GM19025 (cell line): ENCODE measurements around the gene NRDE2.
"Not testable (repeated sequence)": the region's sequence is repeated elsewhere in the genome, so short reads cannot be mapped to it uniquely, and the experiment has no call there.

Source experiments
- ATAC-seq: cut with Tn5 transposase; IDR thresholded peaks from one replicate; pipeline ENCODE4 v1.9.1; 2021; ENCODE audit warnings: mild to moderate bottlenecking, low read depth, moderate library complexity; ENCODE audit not compliant: unreplicated experiment

NRDE2 gene

GRCh38 chr14:90275458-90275814, 56.3 kb downstream of the NRDE2 start:
- no peak for ATAC-seq

GRCh38 chr14:90274808-90275457, 56.8 kb downstream of the NRDE2 start:
- no peak for ATAC-seq

GRCh38 chr14:90274019-90274418, 57.7 kb downstream of the NRDE2 start:
- no peak for ATAC-seq

GRCh38 chr14:90273532-90273931, 58.2 kb downstream of the NRDE2 start:
- ATAC-seq = no peak

GRCh38 chr14:90272523-90272922, 59.2 kb downstream of the NRDE2 start:
- ATAC-seq = no peak

- no peak for ATAC-seq
These were observed 63.3 kb downstream of the NRDE2 start for GRCh38 chr14:90268420-90268819.

- ATAC-seq = no peak
These were observed 65.1 kb downstream of the NRDE2 start for GRCh38 chr14:90266441-90267154.

GRCh38 chr14:90263748-90264449, 67.8 kb downstream of the NRDE2 start:
- peak; percentile 81 for ATAC-seq

GRCh38 chr14:90256354-90257131, 75.2 kb downstream of the NRDE2 start, which contains the start of gene PSMC1:
TSS of gene PSMC1 (plus strand) at chr14:90256553. CDS start at chr14:90256598, 45 bp downstream.
- ATAC-seq = peak; percentile 95

- ATAC-seq = no peak
These were observed 75.9 kb downstream of the NRDE2 start for GRCh38 chr14:90255871-90256270.

GRCh38 chr14:90253826-90254225, 77.9 kb downstream of the NRDE2 start:
- ATAC-seq = no peak

- ATAC-seq = no peak
These were observed 83.1 kb downstream of the NRDE2 start for GRCh38 chr14:90248594-90248993.

- not testable (repeated sequence) for ATAC-seq
These were observed 84.3 kb downstream of the NRDE2 start for GRCh38 chr14:90247441-90247840.

GRCh38 chr14:90246936-90247335, 84.8 kb downstream of the NRDE2 start:
- no peak for ATAC-seq

- ATAC-seq = no peak
These were observed 89.3 kb downstream of the NRDE2 start for GRCh38 chr14:90242444-90242843.

GRCh38 chr14:90239139-90239538, 92.6 kb downstream of the NRDE2 start:
- ATAC-seq = no peak

- no peak for ATAC-seq
These were observed 96.4 kb downstream of the NRDE2 start for GRCh38 chr14:90235179-90235976.

- not testable (repeated sequence) for ATAC-seq
These were observed 101.8 kb downstream of the NRDE2 start for GRCh38 chr14:90229942-90230341.

GRCh38 chr14:90228478-90228877, 103.3 kb downstream of the NRDE2 start:
- ATAC-seq = no peak
